ENCODE results near the gene QDPR.
A peak's percentile ranks its signal among the peaks of the same experiment; 100 is the strongest.
"Not testable (repeated sequence)": the region's sequence is repeated elsewhere in the genome, so short reads cannot be mapped to it uniquely, and the experiment has no call there.

QDPR gene

GRCh38 chr4:17490575-17491059 lies 21.3 kb downstream of the QDPR start:
- no peak for DNase-seq

- no peak for DNase-seq
Measured at GRCh38 chr4:17489721-17490120, 22.2 kb downstream of the QDPR start.

- DNase-seq: no peak
Measured at GRCh38 chr4:17489123-17489522, 22.8 kb downstream of the QDPR start.

DNA sequence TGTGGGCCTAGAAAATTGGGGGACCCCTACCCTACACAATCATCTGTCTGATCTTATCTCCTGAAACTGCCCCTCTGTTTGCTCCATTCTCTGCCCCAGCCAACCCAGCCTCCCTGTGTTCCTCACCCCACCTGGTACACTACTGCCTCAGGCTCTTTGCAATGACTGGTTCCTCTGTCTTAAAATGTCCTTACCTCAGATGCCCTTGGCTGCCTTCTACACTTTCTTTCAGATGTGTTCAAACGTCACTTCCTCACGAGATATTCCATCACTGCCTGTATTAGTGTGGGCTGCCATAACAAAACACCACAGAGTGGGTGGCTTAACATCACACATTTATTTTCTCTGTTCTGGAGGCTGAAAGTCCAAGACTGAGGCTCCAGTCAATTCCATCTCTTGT lies 29.2 kb downstream of the QDPR start:
- DNase-seq: peak in 2 of 4 experiments; percentile 5 to 19

DNA sequence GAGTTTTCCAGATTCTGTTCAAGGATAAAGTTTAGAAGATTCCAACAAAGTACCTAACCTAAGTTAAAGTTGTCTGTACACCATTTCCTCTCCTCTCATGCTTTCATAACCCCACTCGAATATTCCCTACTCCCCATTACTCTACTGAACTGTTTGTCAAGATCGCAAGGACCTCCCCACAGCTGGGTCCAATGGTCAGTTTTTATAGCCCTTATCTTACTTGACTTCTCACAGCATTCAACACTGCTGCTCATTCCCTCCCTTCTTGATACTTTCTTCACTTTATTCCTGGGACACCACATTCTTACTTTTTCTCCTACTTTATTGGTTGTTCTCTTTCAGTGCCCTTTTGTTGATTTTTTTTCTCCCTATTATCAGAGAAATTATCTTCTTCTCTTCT lies 30.9 kb downstream of the QDPR start:
- no peak for DNase-seq

GRCh38 chr4:17480210-17480927 lies 31.5 kb downstream of the QDPR start:
- DNase-seq: no peak

- DNase-seq: no peak
Measured at GRCh38 chr4:17477774-17478472, 34.0 kb downstream of the QDPR start.

- DNase-seq: peak; percentile 4 to 48 (median 25)
Measured at GRCh38 chr4:17476853-17477252, 35.0 kb downstream of the QDPR start.

GRCh38 chr4:17475481-17475880 lies 36.4 kb downstream of the QDPR start:
- DNase-seq: no peak

GRCh38 chr4:17469931-17470674 lies 41.8 kb downstream of the QDPR start:
- no peak for DNase-seq

GRCh38 chr4:17468619-17469221 lies 43.2 kb downstream of the QDPR start:
- DNase-seq: peak; percentile 6 to 39 (median 28)

GRCh38 chr4:17463606-17464005 lies 48.3 kb downstream of the QDPR start:
- no peak for DNase-seq

- no peak for DNase-seq
Measured at GRCh38 chr4:17450269-17450804, 61.6 kb downstream of the QDPR start.

GRCh38 chr4:17448689-17449088 lies 63.2 kb downstream of the QDPR start:
- peak; percentile 1 to 40 (median 28) for DNase-seq

DNA sequence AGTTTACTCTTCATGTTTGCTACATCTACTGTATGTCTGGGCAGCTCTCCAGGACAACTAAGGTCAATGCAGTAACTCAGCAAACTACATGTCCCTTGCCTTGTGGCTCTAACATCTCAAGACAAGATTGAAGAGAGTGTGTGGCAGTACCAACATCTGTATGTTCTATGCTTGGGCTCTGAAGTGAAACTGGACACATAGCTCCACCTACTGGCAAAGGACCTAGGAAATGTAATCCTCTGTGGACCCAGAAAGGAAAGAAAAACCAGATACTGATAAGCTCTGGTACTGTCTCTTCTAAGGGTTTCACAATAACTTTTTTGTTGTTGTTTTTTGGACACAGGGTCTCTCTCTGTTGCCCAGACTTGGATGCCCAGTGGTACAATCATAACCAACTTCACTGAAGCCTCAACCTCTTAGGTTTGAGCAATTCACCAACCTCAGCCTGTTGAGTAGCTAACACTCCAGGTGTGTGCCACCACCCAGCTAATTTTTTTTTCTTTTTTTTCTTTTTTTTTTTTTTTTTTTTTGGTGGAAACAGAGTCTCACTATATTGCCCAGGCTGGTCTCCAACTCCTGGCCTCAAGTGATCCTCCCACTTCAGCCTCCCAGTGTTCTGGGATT lies 64.1 kb downstream of the QDPR start:
- peak; percentile 67 to 76 (median 73) for DNase-seq

DNA sequence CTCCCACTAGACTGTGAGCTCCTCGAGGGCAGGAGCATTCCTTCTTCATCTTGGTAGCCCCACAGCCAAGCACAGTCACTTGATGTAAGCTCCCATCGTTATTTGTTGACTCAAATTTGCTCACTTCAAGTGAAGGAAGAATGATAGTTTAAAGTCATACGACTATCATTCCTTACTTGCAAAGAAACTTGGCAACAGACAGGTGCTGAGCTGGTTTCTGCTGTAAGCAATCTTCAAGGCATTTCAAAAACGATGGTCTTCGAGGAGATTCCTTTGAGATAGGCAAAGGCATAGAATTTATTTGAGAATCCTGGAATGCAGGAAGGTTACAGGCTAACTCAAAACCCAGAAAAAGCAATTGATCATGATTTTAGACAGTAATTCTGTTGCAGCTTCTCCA lies 64.8 kb downstream of the QDPR start:
- no peak for DNase-seq

DNA sequence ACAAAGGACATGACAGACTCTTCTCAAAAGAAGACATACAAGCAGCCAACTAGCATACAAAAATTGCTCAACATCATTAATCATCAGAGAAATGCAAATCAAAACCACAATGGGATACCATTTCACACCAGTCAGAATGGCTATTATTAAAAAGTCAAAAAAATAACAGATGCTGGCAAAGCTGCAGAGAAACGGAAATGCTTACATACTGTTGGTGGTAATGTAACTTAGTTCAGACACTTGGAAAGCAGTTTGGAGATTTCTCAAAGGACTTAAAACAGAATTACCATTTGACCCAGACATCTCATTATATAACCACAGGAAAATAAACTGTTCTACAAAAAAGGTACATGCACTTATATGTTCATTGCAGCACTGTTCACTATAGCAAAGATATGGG lies 69.4 kb downstream of the QDPR start:
- not testable (repeated sequence) for DNase-seq

GRCh38 chr4:17437396-17437795 lies 74.5 kb downstream of the QDPR start:
- DNase-seq: no peak

- DNase-seq: no peak
Measured at GRCh38 chr4:17436750-17437090, 75.2 kb downstream of the QDPR start.

Measured in suppressor macrophage (primary cell).